IMR-90 (cell line): ENCODE data around the gene TEX261. TPM values are rescaled to one million over a fixed set of nuclear protein-coding genes. Genes with fewer than 3 reads are reported as not detected.

Experiments
- ATAC-seq: fragments of 200-7000 bp; cut with Tn5 transposase; 2 replicates; pipeline ENCODE4 v1.9.1; 2020; ENCODE audit warnings: low read depth, mild to moderate bottlenecking, moderate library complexity
- BruUV-seq: library from RNA; stranded (reverse); fragments of 400-500 nt; replicated peaks from 2 replicates; lab custom pipeline; 2021; lab: Mats Ljungman, UMichigan
- CTCF ChIA-PET: fragments of 300-600 bp; formaldehyde crosslinking; extraction: SDS; loops from one replicate; lab custom pipeline; 2021; ENCODE audit warnings: antibody characterized with exemption; lab: Yijun Ruan, JAX
- POLR2A ChIA-PET: fragments of 300-600 bp; sonication (Branson Sonifier 250); formaldehyde crosslinking; loops from one replicate; lab custom pipeline; 2022; ENCODE audit warnings: antibody characterized with exemption; ENCODE audit not compliant: unreplicated experiment; lab: Charles Lee
- DNase-seq: peaks from one replicate; pipeline ENCODE4 v3.0.0; 2013
- H2AFZ ChIP-seq: replicated peaks from 2 replicates; pipeline ENCODE3; 2013; ENCODE audit warnings: low read length, mild to moderate bottlenecking; ENCODE audit not compliant: poor library complexity
- H2AK5ac ChIP-seq: 2 replicates; pipeline ENCODE4 v1.6.1; 2013; ENCODE audit warnings: low read depth, low read length, inconsistent platforms
- H2AK9ac ChIP-seq: replicated peaks from 2 replicates; pipeline ENCODE3; 2013; ENCODE audit warnings: mild to moderate bottlenecking, low read depth, low read length, moderate library complexity; ENCODE audit not compliant: poor library complexity
- H2BK120ac ChIP-seq: 2 replicates; pipeline ENCODE4 v1.6.1; 2013; ENCODE audit warnings: low read depth, low read length, inconsistent platforms
- H2BK15ac ChIP-seq: 3 replicates; pipeline ENCODE4 v1.6.1; 2013; ENCODE audit warnings: low read depth, low read length, inconsistent platforms
- H2BK20ac ChIP-seq: 2 replicates; pipeline ENCODE4 v1.6.1; 2013; ENCODE audit warnings: low read depth, mild to moderate bottlenecking, inconsistent platforms, low read length, moderate library complexity
- H2BK5ac ChIP-seq: 2 replicates; pipeline ENCODE4 v1.6.1; 2013; ENCODE audit warnings: mild to moderate bottlenecking, low read depth, low read length, inconsistent platforms; ENCODE audit not compliant: poor library complexity, severe bottlenecking
- H3K14ac ChIP-seq: replicated peaks from 2 replicates; pipeline ENCODE4 v1.6.1; 2013; ENCODE audit warnings: low read depth, low read length, inconsistent platforms
- H3K18ac ChIP-seq: 2 replicates; pipeline ENCODE4 v1.6.1; 2013; ENCODE audit warnings: low read depth, low read length, control low read depth
- H3K23ac ChIP-seq: 2 replicates; pipeline ENCODE4 v1.6.1; 2013; ENCODE audit warnings: low read depth, low read length, inconsistent platforms
- H3K27ac ChIP-seq: 2 replicates; pipeline ENCODE4 v1.5.1; 2013; ENCODE audit warnings: mild to moderate bottlenecking, control low read depth, low read length; ENCODE audit not compliant: insufficient read depth
- H3K27me3 ChIP-seq: 2 replicates; pipeline ENCODE4 v1.6.1; 2013; ENCODE audit warnings: low read length; ENCODE audit not compliant: control insufficient read depth, insufficient read depth
- H3K36me3 ChIP-seq: 2 replicates; pipeline ENCODE4 v1.6.1; 2013; ENCODE audit warnings: low read length, mixed read lengths; ENCODE audit not compliant: control insufficient read depth, insufficient read depth
- H3K4ac ChIP-seq: 2 replicates; pipeline ENCODE4 v1.6.1; 2013; ENCODE audit warnings: low read depth, low read length, inconsistent platforms
- H3K4me1 ChIP-seq: 2 replicates; pipeline ENCODE4 v1.6.1; 2013; ENCODE audit warnings: low read length, mixed read lengths; ENCODE audit not compliant: control insufficient read depth, insufficient read depth
- H3K4me2 ChIP-seq: 2 replicates; pipeline ENCODE4 v1.6.1; 2013; ENCODE audit warnings: low read depth, mild to moderate bottlenecking, control low read depth, low read length, moderate library complexity
- H3K4me3 ChIP-seq: 2 replicates; pipeline ENCODE4 v1.5.1; 2013; ENCODE audit warnings: low read depth, mild to moderate bottlenecking, control low read depth, low read length, moderate library complexity; ENCODE audit not compliant: insufficient read depth
- H3K56ac ChIP-seq: 2 replicates; pipeline ENCODE4 v1.6.1; 2013; ENCODE audit warnings: low read length, inconsistent platforms; ENCODE audit not compliant: insufficient read depth; ENCODE audit errors: extremely low read depth
- H3K79me1 ChIP-seq, 2 experiments: 2 replicates each; pipeline ENCODE4 v1.6.1; 2013; ENCODE audit warnings: low read length in 2 of 2, inconsistent platforms in 1 of 2, low read depth in 1 of 2
- H3K9ac ChIP-seq: 2 replicates; pipeline ENCODE4 v1.6.1; 2013; ENCODE audit warnings: low read depth, low read length, control low read depth
- H3K9me1 ChIP-seq: 2 replicates; pipeline ENCODE4 v1.6.1; 2013; ENCODE audit warnings: low read length, inconsistent platforms; ENCODE audit not compliant: insufficient read depth
- H3K9me3 ChIP-seq: 2 replicates; pipeline ENCODE4 v1.6.1; 2013; ENCODE audit warnings: low read length; ENCODE audit not compliant: control insufficient read depth, insufficient read depth
- H4K20me1 ChIP-seq: 2 replicates; pipeline ENCODE4 v1.6.1; 2013; ENCODE audit warnings: low read length, inconsistent platforms; ENCODE audit not compliant: insufficient read depth
- H4K5ac ChIP-seq: 2 replicates; pipeline ENCODE4 v1.6.1; 2013; ENCODE audit warnings: mild to moderate bottlenecking, low read depth, low read length, control low read depth
- H4K8ac ChIP-seq, 2 experiments: 2 replicates each; pipeline ENCODE4 v1.6.1; 2013; ENCODE audit warnings: low read depth in 2 of 2, low read length in 2 of 2, control low read depth in 1 of 2, inconsistent platforms in 1 of 2
- H4K91ac ChIP-seq: 2 replicates; pipeline ENCODE4 v1.6.1; 2013; ENCODE audit warnings: low read depth, low read length, inconsistent platforms; ENCODE audit not compliant: insufficient read depth
- BHLHE40 ChIP-seq: fragments of 150-350 bp; IDR thresholded peaks from 2 replicates; pipeline ENCODE4 v1.6.1; 2016; ENCODE audit warnings: mild to moderate bottlenecking, low read depth, low read length
- CEBPB ChIP-seq: IDR thresholded peaks from 2 replicates; pipeline ENCODE4 v1.6.1; 2012; ENCODE audit warnings: low read depth, low read length, improper control_type of control experiment
- MAZ ChIP-seq: IDR thresholded peaks from 2 replicates; pipeline ENCODE4 v1.6.1; 2012; ENCODE audit warnings: low read depth, mild to moderate bottlenecking, low read length, improper control_type of control experiment, moderate library complexity, borderline replicate concordance
- RAD21 ChIP-seq: IDR thresholded peaks from 2 replicates; pipeline ENCODE4 v1.6.1; 2012; ENCODE audit warnings: low read length, improper control_type of control experiment
- RCOR1 ChIP-seq: IDR thresholded peaks from 2 replicates; pipeline ENCODE4 v1.6.1; 2012; ENCODE audit warnings: mild to moderate bottlenecking, low read length, improper control_type of control experiment; ENCODE audit not compliant: insufficient replicate concordance
- WGBS, 2 experiments: methylation state at CpG; one replicate each; pipeline versions ENCODE4 v1.1.5 to v1.1.7; 2013; ENCODE audit warnings: missing lambda C conversion rate in 2 of 2; ENCODE audit not compliant: insufficient read length in 1 of 2; ENCODE audit errors: extremely low coverage in 2 of 2; 5-methylcytosine and 5-hydroxymethylcytosine counted together
- dilution Hi-C: fragments of 300-500 bp; cut with HindIII; formaldehyde crosslinking; loops from one replicate; pipeline ENCODE4 v1.14.3; 2018; ENCODE audit warnings: low sequenced_read_pairs; ENCODE audit not compliant: unreplicated experiment
- in situ Hi-C: fragments of 300-500 bp; cut with MboI; formaldehyde crosslinking; loops from 3 replicates; pipeline ENCODE4 v1.14.3; 2019; ENCODE audit warnings: low sequenced_read_pairs, inconsistent platforms, mixed read lengths
- intact Hi-C: fragments of 100-400 bp; cut with micrococcal nuclease; formaldehyde crosslinking; loops from 2 replicates; pipeline ENCODE4 v1.10.0; 2022
- polyA plus RNA-seq, 3 experiments: library from polyadenylated mRNA; depleted of rRNA; stranded (reverse); fragments of >200 nt; gene quantifications; 2 replicates each; pipeline ENCODE4 v1.2.3, GENCODE V29; 2012; ENCODE audit warnings: low replicate concordance in 1 of 3
- total RNA-seq: library from RNA; depleted of rRNA; stranded (reverse); fragments of >200 nt; gene quantifications from 2 replicates; pipeline ENCODE4 v1.2.3, GENCODE V29; 2012
- TF ChIP-seq, protein P1 (sequence below): fragments of 150-350 bp; IDR thresholded peaks from 2 replicates; pipeline ENCODE4 v1.6.1; 2016; ENCODE audit warnings: low read depth, mild to moderate bottlenecking, low read length, moderate library complexity, borderline replicate concordance

Gene TEX261
- total and polyA plus RNA-seq, 2 of the 4 experiments (the other 2 are of a cell fraction) = 26.3 to 69.8 TPM

GRCh38 chr2:70960833-70961647 is 33.6 kb downstream of the TEX261 start:
- no peaks in the 10 kb centered on the region for H4K20me1 ChIP-seq
- no peak overlapping the region for H4K8ac ChIP-seq
- H3K79me1 ChIP-seq = no peaks in the 10 kb centered on the region
- no peak overlapping the region for H4K5ac ChIP-seq
- no peak overlapping the region for H3K27ac ChIP-seq
- ATAC-seq (no peak), DNase-seq (no peak)
- CTCF ChIA-PET = interaction anchor here (1.5 to 2.3 kb wide), 2 partner anchors 13 kb away, joined by 5 to 7 read pairs; no protein-coding TSS in a partner anchor
- H3K9ac ChIP-seq = no peak overlapping the region
- H3K18ac ChIP-seq = no peak overlapping the region
- POLR2A ChIA-PET = no interaction called here
- no peaks in the 10 kb centered on the region for H3K36me3 ChIP-seq
- H3K4ac ChIP-seq = no peak overlapping the region
- no peak overlapping the region for H4K91ac ChIP-seq
- no peaks in the 10 kb centered on the region for H3K9me1 ChIP-seq
- H2BK15ac ChIP-seq = no peak overlapping the region
- no peaks in the 10 kb centered on the region for H3K9me3 ChIP-seq
- no peak overlapping the region for H2BK20ac ChIP-seq
- H3K56ac ChIP-seq = no peak overlapping the region
- H3K14ac ChIP-seq = no peak overlapping the region
- no peak for TF ChIP-seq RAD21
- TF ChIP-seq BHLHE40 = no peak
- no peak for TF ChIP-seq MAZ
- TF ChIP-seq, protein P1, sequence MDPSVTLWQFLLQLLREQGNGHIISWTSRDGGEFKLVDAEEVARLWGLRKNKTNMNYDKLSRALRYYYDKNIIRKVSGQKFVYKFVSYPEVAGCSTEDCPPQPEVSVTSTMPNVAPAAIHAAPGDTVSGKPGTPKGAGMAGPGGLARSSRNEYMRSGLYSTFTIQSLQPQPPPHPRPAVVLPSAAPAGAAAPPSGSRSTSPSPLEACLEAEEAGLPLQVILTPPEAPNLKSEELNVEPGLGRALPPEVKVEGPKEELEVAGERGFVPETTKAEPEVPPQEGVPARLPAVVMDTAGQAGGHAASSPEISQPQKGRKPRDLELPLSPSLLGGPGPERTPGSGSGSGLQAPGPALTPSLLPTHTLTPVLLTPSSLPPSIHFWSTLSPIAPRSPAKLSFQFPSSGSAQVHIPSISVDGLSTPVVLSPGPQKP = no peak
- no peak for TF ChIP-seq RCOR1
- TF ChIP-seq CEBPB = no peak
- H2BK120ac ChIP-seq = no peak overlapping the region
- H3K4me2 ChIP-seq = no peak overlapping the region
- peaks cover 5% of the 10 kb centered on the region; the same call in 1 of the 2 replicates for H3K27me3 ChIP-seq
- BruUV-seq = no TSS peak
- dilution Hi-C loops (no loop called here), in situ Hi-C loops (no loop called here), intact Hi-C loops (no loop called here)
- 71% methylated on average over 11 of the region's 14 CpGs; no CpG with 5 or more reads in 1 of the 2 experiments for WGBS, 2 experiments
- no peak overlapping the region for H2AFZ ChIP-seq
- no peak overlapping the region for H3K23ac ChIP-seq
- no peak overlapping the region for H2BK5ac ChIP-seq
- no peak overlapping the region for H2AK5ac ChIP-seq
- H3K4me1 ChIP-seq = no peaks in the 10 kb centered on the region
- H3K4me3 ChIP-seq = no peak overlapping the region
- H2AK9ac ChIP-seq = peak overlapping the region; percentile 28
